GM13977 (cell line): Measurements from ENCODE around the gene SRRM3.
A peak's percentile ranks its signal among the peaks of the same experiment; 100 is the strongest.
"Not testable (repeated sequence)": the region's sequence is repeated elsewhere in the genome, so short reads cannot be mapped to it uniquely, and the experiment has no call there.

ENCODE experiments used
- DNase-seq: peaks from one replicate; pipeline ENCODE4 v3.0.0; 2012; ENCODE audit warnings: low spot score
- in situ Hi-C: fragments of 300-500 bp; cut with MboI; formaldehyde crosslinking; loops from one replicate; pipeline ENCODE4 v1.12.0; 2022; ENCODE audit warnings: low sequenced_read_pairs, low pct_unique_long_range_greater_than_20kb, mixed read lengths, inconsistent platforms; ENCODE audit not compliant: unreplicated experiment
- TF ChIP-seq, protein P1 (sequence below): IDR thresholded peaks from 2 replicates; pipeline ENCODE4 v1.5.1; 2012; ENCODE audit warnings: mild to moderate bottlenecking, control low read depth; ENCODE audit not compliant: insufficient read depth; ENCODE audit errors: extremely low read depth, missing control alignments

The SRRM3 gene

DNA sequence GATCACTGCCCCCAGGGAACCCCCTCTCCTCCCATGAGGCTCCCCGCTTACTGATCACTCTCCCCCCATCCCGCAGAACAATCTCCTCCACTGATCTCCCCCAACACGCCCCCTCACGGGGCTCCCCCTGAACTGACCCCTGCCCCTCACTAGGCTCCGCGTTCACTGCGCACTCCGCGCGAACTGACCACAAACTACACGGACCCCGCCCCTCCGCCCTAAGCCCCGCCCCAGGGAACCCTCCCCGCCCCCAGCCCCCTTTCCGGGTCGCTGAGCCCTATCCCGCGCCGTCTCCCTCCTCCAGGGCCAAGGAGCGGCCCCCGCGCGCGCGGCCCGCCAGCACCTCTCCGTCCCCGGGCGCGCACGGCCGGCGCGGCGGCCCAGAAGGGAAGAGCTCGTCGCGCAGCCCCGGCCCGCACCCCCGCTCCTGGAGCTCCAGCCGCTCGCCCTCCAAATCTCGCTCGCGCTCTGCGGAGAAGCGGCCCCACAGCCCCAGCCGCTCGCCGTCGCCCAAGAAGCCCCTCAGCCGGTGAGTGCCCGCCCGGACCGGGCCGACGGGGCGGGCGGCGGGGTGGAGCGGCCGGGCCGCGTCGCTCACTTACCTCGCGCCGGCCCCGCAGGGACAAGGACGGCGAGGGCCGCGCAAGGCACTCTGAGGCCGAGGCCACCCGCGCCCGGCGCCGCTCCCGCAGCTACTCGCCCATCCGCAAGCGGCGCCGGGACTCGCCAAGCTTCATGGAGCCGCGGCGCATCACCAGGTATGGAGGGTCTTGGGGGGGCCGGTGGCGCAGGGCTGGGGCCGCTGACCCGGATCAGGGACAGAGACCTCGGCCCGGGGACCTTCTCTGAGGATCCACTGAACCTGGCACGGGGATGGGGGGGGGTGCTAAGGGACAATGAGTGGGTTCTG, 80.9 kb downstream of the SRRM3 start:
- in situ Hi-C loops = no loop called here
- TF ChIP-seq, protein P1, sequence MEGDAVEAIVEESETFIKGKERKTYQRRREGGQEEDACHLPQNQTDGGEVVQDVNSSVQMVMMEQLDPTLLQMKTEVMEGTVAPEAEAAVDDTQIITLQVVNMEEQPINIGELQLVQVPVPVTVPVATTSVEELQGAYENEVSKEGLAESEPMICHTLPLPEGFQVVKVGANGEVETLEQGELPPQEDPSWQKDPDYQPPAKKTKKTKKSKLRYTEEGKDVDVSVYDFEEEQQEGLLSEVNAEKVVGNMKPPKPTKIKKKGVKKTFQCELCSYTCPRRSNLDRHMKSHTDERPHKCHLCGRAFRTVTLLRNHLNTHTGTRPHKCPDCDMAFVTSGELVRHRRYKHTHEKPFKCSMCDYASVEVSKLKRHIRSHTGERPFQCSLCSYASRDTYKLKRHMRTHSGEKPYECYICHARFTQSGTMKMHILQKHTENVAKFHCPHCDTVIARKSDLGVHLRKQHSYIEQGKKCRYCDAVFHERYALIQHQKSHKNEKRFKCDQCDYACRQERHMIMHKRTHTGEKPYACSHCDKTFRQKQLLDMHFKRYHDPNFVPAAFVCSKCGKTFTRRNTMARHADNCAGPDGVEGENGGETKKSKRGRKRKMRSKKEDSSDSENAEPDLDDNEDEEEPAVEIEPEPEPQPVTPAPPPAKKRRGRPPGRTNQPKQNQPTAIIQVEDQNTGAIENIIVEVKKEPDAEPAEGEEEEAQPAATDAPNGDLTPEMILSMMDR = no peak
- no peak for DNase-seq

DNA sequence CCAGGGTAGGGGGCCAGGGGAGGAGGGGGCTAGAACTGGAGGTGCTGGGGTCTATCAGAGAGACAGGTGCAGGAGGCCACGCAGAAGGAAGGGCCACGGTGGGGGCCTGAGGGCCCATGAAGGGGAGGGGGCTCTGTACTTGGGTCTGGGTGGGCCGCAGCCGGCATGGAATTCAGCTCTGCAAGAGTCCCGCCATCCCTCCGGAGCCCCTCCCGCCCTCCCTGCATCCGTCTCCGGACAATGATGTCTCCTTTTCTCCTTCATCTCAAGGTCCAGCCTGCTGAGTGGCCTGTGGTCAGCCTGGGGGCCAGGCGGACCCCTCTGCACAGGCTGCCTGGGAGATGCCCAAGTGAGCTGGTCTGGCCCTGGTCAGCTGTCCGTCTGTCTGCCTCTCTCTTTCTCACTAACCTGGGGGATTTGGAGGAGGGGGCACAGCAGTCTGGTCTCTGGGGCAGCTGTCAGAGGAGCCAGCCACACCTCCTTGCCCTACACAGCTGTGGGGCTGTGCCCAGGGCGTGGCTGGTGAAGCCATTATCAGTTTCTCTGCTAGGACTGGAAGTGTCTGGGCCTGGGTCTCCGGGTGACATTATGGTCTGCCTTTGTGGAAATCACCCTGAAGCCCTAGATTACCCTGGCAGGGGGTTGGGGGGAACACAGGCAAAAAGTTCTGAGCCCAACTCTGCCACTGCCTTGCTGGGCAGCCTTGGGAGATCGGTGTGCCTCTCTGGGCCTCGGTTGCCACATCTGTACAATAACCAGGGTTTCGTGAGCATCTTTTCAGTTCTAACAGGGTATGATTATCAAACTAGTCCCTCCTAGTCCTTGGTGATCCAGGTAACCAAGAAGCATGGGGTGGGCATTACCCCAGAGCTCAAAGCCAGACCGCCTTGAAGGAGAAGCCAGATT, 81.8 kb downstream of the SRRM3 start:
- TF ChIP-seq, protein P1 = no peak
- DNase-seq = no peak
- in situ Hi-C loops = no loop called here

DNA sequence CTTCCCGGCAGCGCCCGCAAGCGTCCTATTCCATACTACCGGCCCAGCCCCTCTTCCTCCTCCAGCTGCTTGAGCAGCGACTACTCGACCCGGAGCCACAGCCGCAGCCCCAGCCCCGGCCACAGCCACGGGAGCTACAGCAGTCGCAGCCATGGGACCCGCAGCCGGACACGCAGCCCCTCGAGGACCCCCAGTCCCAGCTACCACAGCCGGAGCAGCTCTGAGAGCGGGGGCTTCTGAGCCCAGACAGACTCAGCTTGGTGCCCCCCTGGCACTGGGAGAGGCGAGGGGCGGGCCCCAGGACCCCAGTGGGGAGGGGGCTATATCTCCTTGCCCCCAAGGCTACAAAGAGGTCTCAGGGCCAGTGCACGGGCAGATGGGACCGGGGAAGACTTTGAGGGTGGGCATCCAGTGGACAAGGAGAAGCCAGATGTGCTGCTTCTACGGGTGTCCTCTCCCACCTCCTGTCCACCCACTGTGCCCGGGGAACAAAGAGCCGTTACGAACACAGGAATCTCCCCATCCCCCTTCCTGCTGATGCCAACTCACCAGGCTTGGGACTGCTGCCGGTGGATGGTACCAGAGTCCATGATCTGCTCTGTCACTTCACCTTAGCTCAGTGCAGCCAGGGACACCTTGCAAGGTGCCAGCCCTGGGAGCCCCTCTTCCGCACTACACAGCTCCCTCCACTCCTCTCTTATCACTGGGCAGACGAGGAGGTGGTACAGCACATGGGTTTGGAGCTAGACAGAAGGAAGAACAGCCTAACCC, 84.1 kb downstream of the SRRM3 start:
- DNase-seq = no peak
- TF ChIP-seq, protein P1 = no peak
- in situ Hi-C loops = no loop called here

DNA sequence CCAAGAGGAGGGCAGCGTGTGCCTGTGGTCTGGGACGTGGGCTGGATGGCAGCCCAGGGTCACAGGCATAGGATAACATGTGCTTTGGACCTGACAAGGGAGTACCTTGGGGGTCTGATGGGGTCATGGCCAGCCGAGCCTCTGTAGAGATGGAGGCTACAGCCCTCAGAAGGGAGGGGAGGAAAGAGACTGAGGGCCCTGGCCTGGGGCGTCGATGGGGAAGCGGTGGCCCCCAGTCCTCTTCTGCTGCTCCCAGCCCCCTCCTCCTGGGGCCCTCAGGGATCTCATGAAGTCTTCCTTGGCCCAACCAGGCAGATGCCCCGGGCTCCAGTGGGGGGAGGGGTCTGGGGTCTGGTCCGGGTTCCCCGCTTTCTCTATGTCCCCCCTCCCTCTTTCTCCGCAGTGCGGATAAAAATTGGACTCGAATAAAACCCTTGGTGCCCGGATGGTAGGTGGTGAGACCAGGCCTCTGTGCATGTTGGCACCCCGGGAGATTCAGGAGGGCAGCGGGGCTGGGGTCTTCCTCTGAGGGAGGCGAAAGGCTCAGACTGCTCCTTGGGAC, 85.2 kb downstream of the SRRM3 start:
- DNase-seq = no peak
- in situ Hi-C loops = no loop called here
- TF ChIP-seq, protein P1 = no peak

DNA sequence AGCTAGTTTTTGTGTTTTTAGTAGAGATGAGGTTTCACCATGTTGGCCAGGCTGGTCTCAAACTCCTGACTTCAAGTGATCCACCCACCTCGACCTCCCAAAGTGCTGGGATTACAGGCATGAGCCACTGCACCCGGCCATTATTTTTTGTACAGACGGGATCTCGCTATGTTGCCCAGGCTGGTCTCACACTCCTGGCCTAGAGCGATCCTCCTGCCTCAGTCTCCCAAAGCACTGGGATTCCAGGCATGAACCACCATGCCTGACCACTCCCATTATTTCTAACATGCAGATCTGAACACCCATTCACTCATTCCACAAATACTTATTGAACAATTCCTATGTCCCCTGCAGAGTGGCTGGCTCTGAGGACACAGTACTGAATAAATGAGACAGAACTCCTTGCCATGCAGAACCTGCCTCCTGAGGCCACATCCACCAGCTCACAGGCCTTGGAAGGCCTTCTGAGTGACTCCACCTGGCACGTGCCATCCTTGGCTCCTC, 89.2 kb downstream of the SRRM3 start:
- in situ Hi-C loops, DNase-seq: not testable (repeated sequence)

DNA sequence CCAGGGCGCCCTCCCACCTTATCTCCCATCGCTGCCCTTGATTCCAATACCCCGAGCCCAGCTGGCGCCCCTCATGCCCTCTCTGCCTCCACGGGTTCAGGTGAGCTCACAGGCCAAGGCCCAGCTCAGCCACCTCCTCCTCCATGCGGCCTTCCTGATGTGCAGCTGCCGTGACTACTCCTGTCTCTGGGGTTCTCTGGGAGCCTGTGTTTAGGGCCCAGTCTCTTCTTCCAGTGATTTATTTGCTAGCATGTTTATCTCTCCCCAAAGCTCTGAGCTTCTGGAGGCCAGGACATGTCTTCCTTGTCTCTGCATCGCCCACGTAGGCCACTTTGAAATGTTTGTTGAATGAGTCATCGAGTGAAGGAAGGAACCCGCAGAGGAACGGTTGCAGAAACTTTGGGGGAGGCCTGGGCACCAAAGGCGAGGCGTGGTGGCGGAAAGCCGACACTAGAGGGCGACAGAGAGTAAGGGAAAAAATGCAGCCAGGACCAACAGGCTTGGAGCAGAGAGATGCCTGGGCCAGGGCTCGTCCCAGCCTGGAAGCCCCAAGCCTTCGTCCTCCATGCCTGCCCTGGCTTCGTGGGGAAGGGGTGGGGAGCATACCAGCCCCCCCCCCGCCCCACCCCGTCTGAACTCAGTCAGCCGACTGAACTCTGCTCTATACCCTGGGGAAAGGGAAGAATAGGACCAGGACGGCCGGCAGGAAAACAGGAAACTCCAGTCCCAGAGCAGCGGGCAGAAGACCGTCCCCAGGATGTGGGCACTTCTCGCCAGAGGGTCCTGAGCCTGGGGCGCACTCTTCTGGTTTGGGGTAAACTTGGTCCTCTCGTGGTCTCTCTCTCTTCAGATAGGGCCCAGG, 89.9 kb downstream of the SRRM3 start:
- in situ Hi-C loops = no loop called here
- peak; percentile 90 for DNase-seq
- TF ChIP-seq, protein P1 = peak; percentile 97
